GM12892 (cell line): Measurements from ENCODE around the gene ABR.

Source experiments
- POLR2A ChIP-seq: IDR thresholded peaks from 2 replicates; pipeline ENCODE4 v1.6.1; 2011; ENCODE audit warnings: low read depth, low read length, control low read depth
- POLR2AphosphoS5 ChIP-seq: IDR thresholded peaks from 2 replicates; pipeline ENCODE4 v1.6.1; 2011; ENCODE audit warnings: low read depth, low read length, control low read depth
- TAF1 ChIP-seq: IDR thresholded peaks from 2 replicates; pipeline ENCODE4 v1.6.1; 2011; ENCODE audit warnings: low read depth, mild to moderate bottlenecking, control low read depth, low read length, borderline replicate concordance

DNA sequence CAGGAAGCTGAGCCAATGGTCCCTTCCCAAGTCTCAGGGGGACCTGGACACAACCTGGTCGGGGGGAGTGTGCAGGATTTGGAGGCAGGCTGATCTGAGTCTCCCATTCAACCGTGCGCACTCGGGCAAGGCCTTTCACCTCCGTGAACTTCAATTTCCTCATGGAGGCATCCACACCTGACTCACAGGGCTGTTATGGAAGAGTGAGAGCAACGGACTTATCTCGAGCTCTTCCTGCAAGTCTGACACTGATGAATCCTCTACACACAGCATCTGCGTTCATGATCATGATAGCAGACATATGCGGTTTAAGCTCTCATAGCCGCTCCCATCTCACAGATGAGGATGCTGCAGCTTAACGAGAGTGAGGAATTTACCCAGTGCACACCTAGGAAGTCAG, 161.2 kb downstream of the ABR start:
- TF ChIP-seq POLR2A (no peak), POLR2AphosphoS5 (no peak), TAF1 (no peak)
